Fibroblast of lung (primary cell): Measurements from ENCODE around the gene FAM120C.

ENCODE experiments used
- CTCF ChIP-seq, 2 donors: IDR thresholded peaks in 1 of 2; conservative IDR thresholded peaks in 1 of 2; 1 replicate in 1 of 2; 2 replicates in 1 of 2; pipeline ENCODE4 v1.5.1; 2011 to 2012; ENCODE audit warnings: low read length in 2 of 2, control low read depth in 1 of 2, inconsistent platforms in 1 of 2, low read depth in 1 of 2, mild to moderate bottlenecking in 1 of 2
- EZH2 ChIP-seq: IDR thresholded peaks from 2 replicates; pipeline ENCODE4 v1.5.1; 2012; ENCODE audit warnings: low read length, control low read depth, mild to moderate bottlenecking; ENCODE audit errors: missing control alignments

DNA sequence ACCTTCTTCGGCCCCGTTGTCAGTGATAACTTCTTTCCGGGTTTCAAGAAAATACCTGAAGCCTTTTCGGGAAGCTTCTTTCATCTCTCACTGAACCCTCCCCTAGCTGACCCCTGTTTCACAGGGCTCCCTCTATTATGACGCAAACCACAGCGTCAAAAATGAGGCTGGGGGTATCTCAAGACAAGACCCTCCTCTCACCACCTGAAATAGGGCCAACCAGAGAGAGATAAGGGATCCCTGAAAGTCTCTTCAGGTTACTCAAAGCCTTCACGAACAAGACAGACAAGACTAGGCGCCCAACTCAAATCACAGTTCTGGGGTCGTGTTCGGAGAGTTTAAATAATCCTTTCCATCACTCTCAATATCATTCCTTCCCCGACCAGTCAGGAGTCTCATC lies 140.0 kb downstream of the FAM120C start:
- TF ChIP-seq EZH2 = no peak
- TF ChIP-seq CTCF (conservative IDR thresholded peaks at IDR 0.05 in 1 of 2, IDR thresholded peaks at IDR 0.05 in 1 of 2; ENCODE audit: low read depth in 1 of 2, low read length in 2 of 2) = no peak
